GM15510 (cell line): ENCODE measurements around the gene CRMP1.

Source experiments
- POLR2A ChIP-seq: IDR thresholded peaks from 3 replicates; pipeline ENCODE4 v1.6.1; 2011; ENCODE audit warnings: borderline replicate concordance; ENCODE audit not compliant: insufficient read length; ENCODE audit errors: extremely low read depth

Gene CRMP1

DNA sequence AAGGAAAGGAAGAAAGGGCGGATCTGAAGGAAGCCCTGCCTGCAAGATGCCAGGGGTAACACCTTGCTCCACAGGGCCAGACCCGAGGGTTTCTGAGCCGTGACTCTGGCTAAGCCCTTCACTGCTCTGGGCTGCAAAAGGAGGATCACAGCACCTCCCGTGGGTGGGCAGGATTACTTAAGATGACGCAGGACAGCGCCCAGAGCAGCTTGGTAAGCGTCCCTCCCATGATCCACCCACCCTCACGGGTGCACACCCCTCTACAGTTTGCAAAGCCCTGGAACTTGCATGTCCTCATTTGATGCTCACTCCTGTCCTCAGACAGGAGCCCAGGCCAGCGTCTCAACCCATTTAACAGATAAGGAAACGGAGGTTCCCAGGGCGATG lies 64.9 kb downstream of the CRMP1 start:
- no peak for TF ChIP-seq POLR2A

DNA sequence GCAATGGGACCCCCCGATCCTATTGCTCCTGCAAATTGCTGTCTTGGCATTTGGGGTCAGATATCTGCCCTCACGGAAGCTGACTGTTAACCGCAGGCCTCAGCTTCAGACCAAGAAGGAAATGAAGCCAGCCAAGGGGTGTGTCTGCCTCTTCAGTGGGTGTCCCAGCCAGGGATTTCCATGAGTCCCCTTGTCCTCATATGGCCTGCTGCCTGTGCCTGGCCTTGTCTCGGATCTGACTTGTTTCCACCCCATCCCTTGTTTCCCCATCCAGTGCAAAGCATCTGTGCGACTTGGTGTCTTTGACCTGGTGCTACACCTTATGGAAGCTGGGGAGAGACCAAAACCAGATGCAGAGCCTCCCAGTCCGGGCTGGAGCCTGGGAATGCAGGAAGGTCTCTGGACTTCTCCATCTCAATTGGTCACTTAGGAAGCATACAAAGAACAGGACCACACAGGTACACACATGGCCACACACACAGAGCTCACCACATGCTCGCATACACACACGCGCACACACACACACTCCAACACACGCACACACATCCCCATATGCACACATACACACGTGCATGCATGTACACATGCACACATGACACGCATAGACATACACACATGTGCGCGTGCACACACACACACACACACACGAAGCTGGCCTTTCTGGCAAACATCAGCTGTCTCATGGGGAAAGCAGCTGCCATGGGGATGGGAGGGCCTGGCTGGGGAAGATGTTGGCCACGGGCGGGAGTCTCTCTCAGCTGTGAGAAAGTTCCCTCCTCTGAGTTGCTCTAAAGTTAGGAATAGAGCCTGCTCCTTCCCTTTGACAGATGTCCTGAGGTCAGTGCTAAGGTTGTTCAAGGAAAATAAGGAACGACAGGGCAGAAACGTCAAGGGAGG lies 65.5 kb downstream of the CRMP1 start:
- TF ChIP-seq POLR2A = no peak

- TF ChIP-seq POLR2A = no peak
Observed at GRCh38 chr4:5826437-5827107, 66.3 kb downstream of the CRMP1 start.

DNA sequence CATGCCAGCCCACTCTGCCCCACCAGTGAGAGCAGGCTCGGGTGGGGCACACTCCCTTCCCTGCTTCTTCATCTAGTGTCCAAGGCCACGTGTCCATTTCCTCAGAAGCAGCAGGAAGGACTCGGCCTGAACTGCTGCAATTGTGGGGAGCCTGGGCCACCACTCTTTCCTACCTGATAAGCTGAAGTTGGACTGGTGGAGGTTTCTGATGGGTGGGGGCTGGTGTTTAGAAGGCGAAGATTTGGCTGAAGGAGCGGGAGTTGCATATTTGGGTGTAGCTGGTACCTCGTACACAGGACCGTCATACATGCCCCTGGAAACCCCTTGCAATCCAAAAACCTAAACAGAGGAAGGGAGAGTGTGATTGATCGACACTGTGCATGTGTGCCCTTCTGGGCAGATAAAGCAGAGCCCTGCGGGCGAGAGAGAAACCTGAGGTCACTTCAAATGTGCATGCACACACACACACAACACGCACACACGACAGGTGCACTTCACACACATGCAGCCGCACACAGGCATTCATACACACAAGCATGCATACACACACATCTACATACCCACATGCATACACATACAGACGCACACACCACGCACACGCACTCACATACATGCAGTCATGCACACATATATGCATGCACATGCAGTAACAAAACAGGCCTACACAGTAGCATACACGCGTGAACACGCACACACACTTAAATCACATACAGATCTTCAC lies 67.4 kb downstream of the CRMP1 start:
- no peak for TF ChIP-seq POLR2A

DNA sequence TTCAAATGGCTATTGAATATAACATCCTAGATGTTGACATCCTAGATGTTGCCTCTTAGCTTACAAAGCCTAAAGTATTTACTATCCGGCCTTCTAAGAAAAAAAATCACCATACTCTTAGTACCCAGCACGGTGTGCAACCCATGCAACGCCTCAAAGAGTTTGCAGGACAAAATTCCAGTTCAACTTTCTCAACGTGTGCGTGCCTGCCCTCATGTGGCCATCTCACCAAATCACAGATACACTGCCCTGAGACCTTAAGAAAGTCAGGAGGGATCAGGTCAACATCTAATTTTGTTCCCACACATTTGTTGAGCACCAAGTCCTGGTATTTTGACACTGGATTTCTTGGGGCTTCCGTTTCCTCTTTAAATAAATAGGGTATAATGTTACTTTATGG lies 68.3 kb downstream of the CRMP1 start:
- TF ChIP-seq POLR2A = no peak

- TF ChIP-seq POLR2A = no peak
Observed at GRCh38 chr4:5824227-5824626, 68.7 kb downstream of the CRMP1 start.

DNA sequence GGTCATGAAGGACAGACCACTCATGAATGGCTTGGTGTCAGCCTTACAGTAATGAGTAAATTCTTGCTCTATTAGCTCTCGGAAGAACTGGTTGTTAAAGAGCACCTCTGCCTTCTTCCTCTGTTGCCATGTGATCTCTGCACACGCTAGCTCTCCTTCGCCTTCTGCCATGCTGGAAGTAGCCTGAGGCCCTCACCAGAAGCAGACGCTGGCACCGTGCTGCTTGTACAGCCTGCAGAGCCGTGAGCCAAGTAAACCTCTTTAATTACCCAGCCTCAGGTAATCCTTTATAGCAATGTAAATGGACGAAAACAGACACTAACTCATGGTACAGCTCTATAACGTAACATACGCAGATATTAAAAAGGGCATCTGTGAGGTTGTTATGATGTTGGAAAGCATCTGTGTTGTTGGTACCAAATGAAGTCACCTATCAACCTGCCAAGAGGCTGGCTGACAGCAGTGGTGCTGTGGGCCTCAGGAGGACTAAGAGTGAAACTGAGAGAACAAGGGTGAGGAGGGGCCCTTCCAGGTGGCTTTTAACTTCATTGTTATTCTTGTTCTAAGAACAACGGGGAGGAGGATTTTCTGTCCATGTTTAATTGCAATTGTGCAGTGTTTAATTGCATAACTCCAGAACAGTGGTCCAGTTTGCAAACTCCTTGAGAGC lies 69.2 kb downstream of the CRMP1 start:
- no peak for TF ChIP-seq POLR2A

GRCh38 chr4:5822619-5823018 lies 70.3 kb downstream of the CRMP1 start:
- TF ChIP-seq POLR2A = no peak

GRCh38 chr4:5821665-5822358 lies 71.1 kb downstream of the CRMP1 start:
- TF ChIP-seq POLR2A = no peak

- TF ChIP-seq POLR2A = no peak
Observed at GRCh38 chr4:5816851-5817375, 76.0 kb downstream of the CRMP1 start.

DNA sequence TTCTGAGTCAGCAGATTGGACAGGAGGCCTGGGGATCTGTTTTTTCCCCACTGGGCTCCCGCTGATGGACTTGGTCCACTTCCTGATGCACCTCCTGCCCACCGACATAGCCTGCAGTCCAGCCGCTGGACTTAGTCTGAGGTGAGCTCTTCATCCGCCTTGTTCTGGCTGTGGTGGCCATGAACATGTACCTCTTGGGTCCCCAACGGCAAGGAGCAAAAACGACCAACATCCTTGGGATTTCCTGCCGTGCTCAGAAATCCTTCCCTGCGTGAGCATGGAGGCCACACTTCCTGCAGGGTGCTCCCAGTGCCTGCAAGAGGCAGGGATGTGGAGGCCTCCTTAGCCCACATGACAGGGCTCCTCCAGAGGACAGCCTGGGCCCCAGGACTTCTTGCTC lies 76.8 kb downstream of the CRMP1 start:
- no peak for TF ChIP-seq POLR2A

DNA sequence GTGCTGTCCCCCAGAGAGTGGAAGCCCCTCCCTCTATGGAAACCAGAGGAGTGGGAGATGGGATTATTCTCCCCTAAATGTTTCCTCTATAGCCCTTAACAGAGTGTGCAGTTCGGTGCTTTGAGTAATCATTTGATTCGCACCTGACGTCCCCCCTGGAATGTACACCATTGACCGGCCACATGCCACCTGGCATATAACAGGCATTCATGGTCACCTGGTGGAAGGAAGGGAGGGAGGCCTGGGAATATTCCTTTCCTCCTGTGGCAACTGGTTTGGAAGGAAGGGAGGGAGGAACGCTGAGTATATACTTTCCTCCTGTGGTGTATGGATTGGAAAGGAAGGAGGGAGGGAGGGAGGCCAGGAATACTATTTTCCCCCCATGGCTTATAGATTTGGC lies 77.2 kb downstream of the CRMP1 start:
- TF ChIP-seq POLR2A = no peak

DNA sequence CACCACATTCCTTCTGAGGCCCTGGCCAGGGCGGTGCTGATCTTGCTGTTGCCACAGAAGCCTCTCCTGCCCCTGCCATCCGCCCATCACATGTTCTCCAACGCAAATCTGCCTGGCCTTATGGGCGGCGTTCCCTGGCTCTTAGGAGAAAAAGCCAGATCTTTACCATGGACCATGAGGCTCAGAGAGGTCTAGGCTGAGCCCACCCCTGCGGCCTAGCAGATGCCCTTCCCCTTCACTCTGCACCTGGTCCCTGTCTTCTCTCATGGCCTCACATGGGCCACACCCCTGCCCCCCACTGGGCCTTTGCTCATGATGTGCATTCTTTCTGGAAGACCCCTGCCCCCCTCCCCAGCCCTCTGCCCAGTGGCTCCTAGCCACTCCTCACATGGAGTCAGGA lies 78.5 kb downstream of the CRMP1 start:
- TF ChIP-seq POLR2A = no peak

DNA sequence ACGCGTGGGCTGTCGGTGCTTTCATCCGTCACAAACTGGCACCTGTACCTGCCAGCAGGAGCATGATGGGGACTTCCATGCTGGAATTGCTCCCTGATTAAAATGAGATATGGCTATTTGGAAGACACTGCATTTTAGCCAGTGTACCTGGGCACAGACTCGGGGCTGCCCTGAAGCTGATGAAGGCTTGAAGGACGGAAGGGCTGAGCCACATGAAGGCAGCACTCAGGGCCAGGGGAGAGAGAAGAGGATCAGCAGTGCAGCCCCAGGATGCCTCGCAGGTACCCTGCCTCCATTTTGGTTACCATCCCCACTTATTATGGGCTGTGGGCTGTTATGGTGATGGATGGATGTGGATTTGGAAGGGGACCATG lies 79.0 kb downstream of the CRMP1 start:
- TF ChIP-seq POLR2A = no peak
